Measurements from ENCODE around the gene DPP4.

Gene DPP4

GRCh38 chr2:162084536-162084935 is 10.5 kb upstream of the DPP4 start:
- no peak for DNase-seq

DNA sequence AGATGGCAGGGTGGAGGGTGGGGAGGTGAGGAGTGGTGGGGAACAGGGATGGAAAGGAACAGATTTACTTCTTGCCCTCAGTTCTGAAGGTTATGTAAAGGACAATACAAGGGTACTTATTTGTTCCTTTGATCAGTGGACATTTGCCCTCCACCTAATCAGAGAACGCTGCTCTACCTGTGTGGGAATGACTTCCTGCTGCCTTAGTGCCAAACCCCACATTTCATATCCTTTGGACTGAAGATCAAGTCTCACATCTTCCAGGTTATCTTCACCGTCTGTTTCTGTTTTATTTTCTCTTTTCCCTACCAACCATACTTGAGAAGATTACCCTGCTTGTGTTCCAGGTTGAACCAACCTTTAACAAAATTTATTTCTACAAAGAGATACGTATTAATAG is 8.7 kb upstream of the DPP4 start:
- DNase-seq = no peak

GRCh38 chr2:162082036-162082435 is 8.0 kb upstream of the DPP4 start:
- DNase-seq = no peak

DNA sequence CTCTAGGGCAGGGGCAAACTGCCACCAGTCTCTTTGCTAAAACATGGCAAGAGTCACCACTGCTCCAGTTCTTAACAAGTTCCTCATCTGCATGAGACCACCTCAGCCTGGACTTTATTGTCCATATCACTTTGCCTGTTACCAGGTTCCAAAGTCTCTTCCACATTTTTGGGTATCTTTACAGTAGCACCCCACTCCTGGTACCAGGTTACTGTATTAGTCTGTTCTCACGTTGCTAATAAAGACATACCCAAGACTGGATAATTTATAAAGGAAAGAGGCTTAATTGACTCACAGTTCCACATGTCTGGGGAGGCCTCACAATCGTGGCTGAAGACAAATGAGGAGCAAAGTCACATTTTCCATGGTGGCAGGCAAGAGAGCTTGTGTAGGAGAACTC is 5.5 kb upstream of the DPP4 start:
- no peak for DNase-seq

DNA sequence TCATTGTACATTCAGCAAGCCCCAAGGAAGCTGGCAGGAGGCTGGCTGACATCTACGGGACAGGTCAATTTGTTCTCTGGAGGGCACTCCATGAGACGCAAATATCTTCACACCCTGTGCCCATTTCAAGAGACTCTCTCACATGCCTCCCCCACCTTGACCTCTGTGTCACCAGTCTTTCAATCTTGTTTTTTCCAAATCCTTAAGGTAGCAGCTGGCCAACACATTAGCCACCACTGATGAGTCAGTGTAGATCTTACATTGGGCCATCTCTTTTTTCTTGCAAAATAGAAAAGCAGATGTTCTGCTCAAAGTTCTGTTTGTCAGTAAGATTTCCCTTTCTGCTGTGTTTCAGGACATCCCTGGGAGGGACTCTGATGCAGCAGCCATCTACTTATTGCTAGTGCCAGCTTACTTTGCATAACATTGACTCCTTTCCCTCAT is 1.7 kb upstream of the DPP4 start:
- no peak for DNase-seq

- no peak for DNase-seq
Observed at GRCh38 chr2:162074928-162075688, 1.1 kb upstream of the DPP4 start.

DNA sequence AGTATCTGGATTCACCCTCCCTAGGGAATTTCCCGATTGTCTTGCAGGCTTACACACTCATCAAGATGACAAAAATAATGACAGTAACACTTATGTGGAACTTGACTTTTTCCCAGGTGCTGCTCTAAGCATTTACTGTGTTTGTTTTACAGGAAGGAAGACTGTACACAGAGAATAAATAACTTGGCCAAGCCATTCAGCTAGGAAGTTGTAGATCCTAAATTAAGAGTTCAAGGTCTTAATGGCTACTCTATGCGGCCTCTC is 549 bp upstream of the DPP4 start:
- no peak for DNase-seq

- DNase-seq = no peak
Observed at GRCh38 chr2:162072976-162073887, 783 bp downstream of the DPP4 start.

DNA sequence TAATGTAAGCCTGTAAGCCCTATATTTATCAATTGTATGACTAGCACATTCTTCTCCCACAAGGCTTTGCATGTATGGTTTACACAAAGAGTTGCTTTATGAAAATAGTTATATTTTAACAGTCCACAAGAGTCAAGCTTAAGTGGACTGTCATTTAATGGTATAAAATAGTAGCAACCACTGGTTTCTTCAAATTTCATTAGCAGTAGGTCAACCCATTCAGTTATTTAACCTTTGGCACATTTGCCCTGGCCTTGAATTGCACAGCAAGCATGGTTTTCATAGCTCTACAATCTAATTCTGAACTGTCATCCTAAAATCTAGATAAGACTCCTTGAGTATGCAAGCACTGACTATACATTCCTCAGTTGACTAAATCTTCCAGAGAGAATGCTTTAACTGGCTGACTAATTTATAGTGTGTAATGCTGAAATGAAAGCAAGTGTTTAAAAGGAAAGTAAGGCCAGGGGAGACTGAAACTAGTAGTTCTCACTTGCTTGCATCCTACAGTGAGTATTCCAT is 1.8 kb downstream of the DPP4 start:
- DNase-seq = no peak

- DNase-seq = no peak
Observed at GRCh38 chr2:162071001-162071400, 3.0 kb downstream of the DPP4 start.

DNA sequence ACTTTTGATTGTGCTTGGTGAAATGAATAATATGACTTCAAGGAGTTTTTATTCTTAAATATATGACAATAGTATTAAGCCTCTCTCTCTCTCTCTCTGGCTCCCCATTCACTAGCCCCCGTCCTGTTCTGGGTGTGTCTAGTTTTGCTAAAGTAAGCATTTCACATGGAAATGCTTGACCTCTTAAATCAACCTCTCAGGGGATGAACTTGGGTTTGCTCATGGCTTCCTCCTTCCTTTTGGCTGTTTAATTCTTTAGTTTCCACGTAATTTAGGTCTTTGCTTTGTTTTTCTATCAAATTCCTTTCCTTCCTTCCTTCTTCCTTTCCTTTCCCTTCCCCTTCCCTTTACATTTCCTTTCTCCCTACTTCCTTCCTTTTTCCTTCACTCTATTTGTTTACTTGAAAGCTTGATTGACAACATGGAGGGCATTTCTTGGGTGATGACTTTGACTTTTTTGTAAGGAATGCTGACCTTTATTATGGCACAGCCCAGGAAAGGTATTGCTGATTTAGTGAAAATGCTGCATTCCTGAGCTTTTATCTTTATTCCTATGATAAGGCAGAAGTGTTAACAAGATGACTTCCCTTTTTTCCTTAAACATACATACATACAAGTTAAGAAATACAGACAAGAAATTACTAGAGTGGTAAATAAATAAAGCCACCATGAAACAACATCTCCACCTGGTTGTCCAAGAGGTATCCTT is 3.6 kb downstream of the DPP4 start:
- no peak for DNase-seq

- no peak for DNase-seq
Observed at GRCh38 chr2:162069267-162069903, 4.6 kb downstream of the DPP4 start.

DNA sequence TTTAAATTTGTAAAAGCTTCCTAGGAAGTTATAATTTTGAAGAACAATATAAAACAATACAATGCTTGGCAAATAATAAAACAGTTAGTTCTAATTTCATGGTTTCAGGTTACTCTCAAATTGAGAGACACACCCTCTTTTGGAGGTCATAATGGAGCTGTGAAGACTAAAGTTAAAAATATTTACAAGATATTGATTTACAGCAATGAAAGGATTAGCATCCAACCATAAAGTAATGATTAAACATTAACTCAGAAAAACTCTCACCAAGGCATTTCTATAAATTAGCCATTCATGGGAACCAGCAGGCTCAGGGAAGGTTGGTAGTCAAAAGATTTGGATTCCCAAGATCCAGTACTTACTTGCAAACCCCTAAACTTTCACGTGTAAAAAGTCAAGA is 6.4 kb downstream of the DPP4 start:
- DNase-seq = no peak

DNA sequence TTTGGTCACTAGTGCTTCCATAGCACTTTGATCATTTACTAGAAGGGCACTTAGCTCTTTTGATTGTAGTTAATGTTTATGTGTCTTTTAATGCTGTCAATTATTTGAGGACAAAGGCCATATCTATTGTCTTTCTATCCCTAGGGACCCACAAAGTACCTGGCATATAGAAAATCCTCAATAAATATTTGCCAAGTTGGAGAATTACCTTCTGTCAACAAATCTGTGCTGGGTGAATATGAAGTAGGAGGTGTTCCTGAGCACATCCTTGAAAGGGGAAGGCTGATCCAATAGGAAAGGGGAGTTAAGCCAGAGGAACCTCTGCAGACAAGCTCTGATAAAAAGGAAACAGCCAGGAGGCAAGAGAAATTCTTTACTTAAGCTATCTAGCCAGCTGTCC is 8.2 kb downstream of the DPP4 start:
- DNase-seq = no peak

DNA sequence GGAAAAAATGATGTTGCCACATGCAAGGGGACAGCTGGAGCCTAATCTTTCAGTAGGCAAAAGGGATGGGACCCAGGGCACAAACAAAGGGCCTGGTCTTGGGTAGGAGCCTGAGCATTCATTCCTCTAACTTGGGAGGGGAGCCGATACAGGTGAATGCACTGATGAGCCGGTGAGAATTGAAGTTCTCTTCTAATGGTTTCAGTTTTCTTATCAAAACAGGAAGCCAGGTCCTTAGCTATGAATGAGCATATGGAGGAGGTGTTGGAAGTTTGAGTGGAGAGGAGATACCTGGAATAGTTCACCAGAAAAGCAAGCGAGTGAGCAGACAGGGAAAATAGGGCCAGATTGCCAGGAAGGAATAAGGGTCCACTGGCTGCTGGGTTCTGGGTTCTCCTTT is 10.1 kb downstream of the DPP4 start:
- DNase-seq = no peak

DNA sequence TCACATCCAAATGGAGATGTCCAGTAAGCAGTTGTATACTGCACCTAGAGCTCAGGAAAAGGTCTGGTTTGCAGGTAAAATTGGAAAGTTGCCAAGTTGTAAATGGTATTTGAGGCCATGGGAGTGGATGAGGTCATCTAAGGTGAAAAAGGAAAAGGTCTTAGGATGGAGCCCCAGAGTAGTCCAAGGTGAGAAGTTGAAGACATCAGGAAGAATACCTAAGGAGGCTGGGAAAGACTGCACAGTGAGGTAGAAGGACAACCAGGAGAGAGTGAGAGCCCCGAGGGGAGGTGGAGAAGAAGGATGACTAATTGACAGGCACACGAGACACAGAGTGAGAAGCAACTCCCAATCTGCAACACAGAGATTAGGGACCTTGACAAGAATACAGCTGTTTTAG is 10.7 kb downstream of the DPP4 start:
- DNase-seq = no peak

GRCh38 chr2:162062559-162062958 is 11.5 kb downstream of the DPP4 start:
- no peak for DNase-seq

GRCh38 chr2:162061021-162061420 is 13.0 kb downstream of the DPP4 start:
- DNase-seq = no peak

DNA sequence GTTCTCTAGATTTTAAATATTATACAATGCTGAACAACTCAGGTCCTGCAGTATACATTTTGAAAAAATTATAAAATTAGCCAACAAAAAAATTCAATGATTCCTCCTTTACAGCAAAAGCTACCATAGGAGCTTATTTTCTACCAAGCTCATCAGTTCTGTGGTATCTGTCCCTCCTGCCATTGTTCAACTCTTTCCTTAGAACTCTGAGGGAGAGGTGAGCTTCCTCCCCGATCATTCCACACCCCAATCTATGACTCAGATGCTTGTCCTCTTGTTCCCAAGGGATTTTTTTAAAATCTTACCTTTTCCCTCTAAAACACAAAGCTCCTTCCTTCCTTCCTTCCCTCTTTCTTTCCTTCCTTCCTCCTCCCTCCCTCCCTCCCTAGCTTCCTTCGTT is 13.5 kb downstream of the DPP4 start:
- no peak for DNase-seq

GRCh38 chr2:162058973-162059668 is 14.9 kb downstream of the DPP4 start:
- DNase-seq = no peak

GRCh38 chr2:162057426-162057825 is 16.6 kb downstream of the DPP4 start:
- DNase-seq = no peak

GRCh38 chr2:162056796-162057399 is 17.1 kb downstream of the DPP4 start:
- no peak for DNase-seq
